PC-3 (cell line): ENCODE measurements around the gene RPE65.

Experiments
- EZH2phosphoT487 ChIP-seq: fragments of 300-600 bp; sonication (generic); IDR thresholded peaks from 2 replicates; pipeline ENCODE4 v1.6.1; 2018; ENCODE audit warnings: mild to moderate bottlenecking, antibody characterized with exemption, low read length, borderline replicate concordance
- TF ChIP-seq, protein P1 (sequence below): fragments of 300-600 bp; sonication (generic); conservative IDR thresholded peaks from 2 replicates; pipeline ENCODE4 v1.5.1; 2017; ENCODE audit warnings: antibody characterized with exemption, low read depth, mild to moderate bottlenecking, low read length

DNA sequence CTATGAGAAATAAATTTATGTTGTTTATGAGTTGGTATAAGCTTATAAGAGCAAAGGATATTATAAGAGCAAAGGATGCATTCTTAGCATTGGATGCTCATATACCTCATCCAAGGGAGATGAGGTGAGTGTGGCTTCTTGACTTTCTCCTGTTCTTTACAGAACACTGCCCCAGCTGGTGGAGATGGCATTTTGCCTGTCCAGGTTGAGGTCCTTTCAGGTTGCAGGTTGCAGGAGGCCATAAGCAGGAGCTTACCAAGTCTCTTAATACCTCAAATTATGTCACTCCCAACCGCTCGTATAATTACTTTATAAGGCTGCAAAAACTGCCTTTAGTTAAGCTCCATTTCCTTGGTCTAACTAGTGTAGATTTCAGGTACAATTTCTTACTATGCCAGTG, 66.7 kb downstream of the RPE65 start:
- no peak for TF ChIP-seq EZH2phosphoT487
- TF ChIP-seq, protein P1, sequence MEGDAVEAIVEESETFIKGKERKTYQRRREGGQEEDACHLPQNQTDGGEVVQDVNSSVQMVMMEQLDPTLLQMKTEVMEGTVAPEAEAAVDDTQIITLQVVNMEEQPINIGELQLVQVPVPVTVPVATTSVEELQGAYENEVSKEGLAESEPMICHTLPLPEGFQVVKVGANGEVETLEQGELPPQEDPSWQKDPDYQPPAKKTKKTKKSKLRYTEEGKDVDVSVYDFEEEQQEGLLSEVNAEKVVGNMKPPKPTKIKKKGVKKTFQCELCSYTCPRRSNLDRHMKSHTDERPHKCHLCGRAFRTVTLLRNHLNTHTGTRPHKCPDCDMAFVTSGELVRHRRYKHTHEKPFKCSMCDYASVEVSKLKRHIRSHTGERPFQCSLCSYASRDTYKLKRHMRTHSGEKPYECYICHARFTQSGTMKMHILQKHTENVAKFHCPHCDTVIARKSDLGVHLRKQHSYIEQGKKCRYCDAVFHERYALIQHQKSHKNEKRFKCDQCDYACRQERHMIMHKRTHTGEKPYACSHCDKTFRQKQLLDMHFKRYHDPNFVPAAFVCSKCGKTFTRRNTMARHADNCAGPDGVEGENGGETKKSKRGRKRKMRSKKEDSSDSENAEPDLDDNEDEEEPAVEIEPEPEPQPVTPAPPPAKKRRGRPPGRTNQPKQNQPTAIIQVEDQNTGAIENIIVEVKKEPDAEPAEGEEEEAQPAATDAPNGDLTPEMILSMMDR: peak; percentile 52
